GM23248 (cell line): ENCODE data around the gene SLC19A1. TPM values are rescaled to one million over a fixed set of nuclear protein-coding genes. Genes with fewer than 3 reads are reported as not detected.
A peak's percentile ranks its signal among the peaks of the same experiment; 100 is the strongest.

ENCODE experiments used
- DNase-seq: peaks from one replicate; pipeline ENCODE4 v3.0.0-alpha.2; 2015
- H2AFZ ChIP-seq: fragments of 200-600 bp; sonication (generic); 2 replicates; pipeline ENCODE4 v1.6.1; 2016; ENCODE audit warnings: antibody characterized with exemption
- H3F3A ChIP-seq: fragments of 200-600 bp; sonication (generic); 2 replicates; pipeline ENCODE4 v1.6.1; 2016; ENCODE audit warnings: mild to moderate bottlenecking, antibody characterized with exemption, mixed run types; ENCODE audit not compliant: insufficient read depth
- H3K27ac ChIP-seq: fragments of 200-600 bp; sonication (generic); 2 replicates; pipeline ENCODE4 v1.5.1; 2016; ENCODE audit warnings: mild to moderate bottlenecking
- H3K27me3 ChIP-seq: fragments of 200-600 bp; sonication (generic); replicated peaks from 2 replicates; pipeline ENCODE4 v1.6.1; 2016; ENCODE audit warnings: mild to moderate bottlenecking; ENCODE audit not compliant: insufficient read depth
- H3K36me3 ChIP-seq: fragments of 200-600 bp; sonication (generic); 2 replicates; pipeline ENCODE4 v1.6.1; 2016; ENCODE audit warnings: low read depth, mild to moderate bottlenecking
- H3K4me1 ChIP-seq: fragments of 200-600 bp; sonication (generic); 2 replicates; pipeline ENCODE4 v1.6.1; 2016; ENCODE audit warnings: mild to moderate bottlenecking; ENCODE audit not compliant: insufficient read depth
- H3K4me2 ChIP-seq: fragments of 200-600 bp; sonication (generic); one replicate; pipeline ENCODE4 v1.6.1; 2016; ENCODE audit warnings: mild to moderate bottlenecking; ENCODE audit not compliant: unreplicated experiment
- H3K4me3 ChIP-seq: fragments of 200-600 bp; sonication (generic); 2 replicates; pipeline ENCODE4 v1.5.1; 2016; ENCODE audit warnings: mild to moderate bottlenecking
- H3K79me2 ChIP-seq: fragments of 200-600 bp; sonication (generic); 2 replicates; pipeline ENCODE4 v1.6.1; 2016; ENCODE audit warnings: mild to moderate bottlenecking; ENCODE audit not compliant: insufficient read depth
- H3K9ac ChIP-seq: fragments of 200-600 bp; sonication (generic); 2 replicates; pipeline ENCODE4 v1.6.1; 2016; ENCODE audit warnings: mild to moderate bottlenecking
- H3K9me2 ChIP-seq: fragments of 200-600 bp; sonication (generic); 2 replicates; pipeline ENCODE4 v1.6.1; 2016; ENCODE audit warnings: mixed run types, mild to moderate bottlenecking, moderate library complexity; ENCODE audit not compliant: insufficient read depth
- H3K9me3 ChIP-seq: fragments of 200-600 bp; sonication (generic); one replicate; pipeline ENCODE4 v1.6.1; 2017; ENCODE audit warnings: low read depth
- H4K20me1 ChIP-seq: fragments of 200-600 bp; sonication (generic); 2 replicates; pipeline ENCODE4 v1.6.0; 2016; ENCODE audit not compliant: insufficient read depth
- EZH2 ChIP-seq: fragments of 200-600 bp; sonication (generic); IDR thresholded peaks from 2 replicates; pipeline ENCODE4 v1.6.1; 2018; ENCODE audit warnings: antibody characterized with exemption, mild to moderate bottlenecking; ENCODE audit not compliant: insufficient read depth, poor library complexity, severe bottlenecking
- EZH2phosphoT487 ChIP-seq: fragments of 200-600 bp; sonication (generic); IDR thresholded peaks from 2 replicates; pipeline ENCODE4 v1.6.1; 2018; ENCODE audit warnings: antibody characterized with exemption, moderate library complexity, mild to moderate bottlenecking, low read depth; ENCODE audit not compliant: insufficient read depth
- WGBS, 2 experiments: methylation state at CpG; one replicate each; pipeline ENCODE4 v1.1.6; 2015 to 2017; ENCODE audit warnings: low lambda C conversion rate in 2 of 2, low coverage in 1 of 2; ENCODE audit errors: missing lambda C conversion rate in 2 of 2; 5-methylcytosine and 5-hydroxymethylcytosine counted together
- in situ Hi-C: fragments of 300-500 bp; cut with MboI; formaldehyde crosslinking; loops from 2 replicates; pipeline ENCODE4 v1.15.0; 2020
- polyA plus RNA-seq: library from polyadenylated mRNA; unstranded; fragments of >200 nt; fragmentation: Nextera tagmentation; extraction: Ambion mirVana; gene quantifications from 2 replicates; pipeline ENCODE4 v1.2.1, GENCODE V29; 2016
- total RNA-seq: library from RNA; depleted of rRNA; stranded (reverse); fragments of >200 nt; shearing (Covaris generic); gene quantifications from 2 replicates; pipeline ENCODE4 v1.2.3, GENCODE V29; 2014

The SLC19A1 gene
- total and polyA plus RNA-seq, 2 experiments from 2014 or later, result 7.8 to 8.4 TPM

DNA sequence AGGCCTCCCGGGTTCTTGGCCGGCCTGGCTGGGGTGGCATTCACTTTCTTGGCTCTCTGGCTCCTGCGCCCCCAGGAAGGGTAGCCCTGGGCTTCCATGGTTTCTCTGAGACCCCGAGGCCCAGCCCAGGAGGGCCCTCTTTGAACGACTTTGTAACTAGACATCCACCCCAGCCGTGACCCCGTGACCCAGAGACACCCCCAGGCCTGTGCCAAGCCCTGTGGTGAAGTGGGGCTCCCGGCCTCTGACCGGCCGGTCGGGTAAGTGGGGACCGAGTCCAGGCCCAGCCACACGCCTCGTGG lies 73.3 kb downstream of the SLC19A1 start:
- Histone ChIP-seq H3K36me3 (no peaks in the 10 kb centered on the region), H3K9me2 (no peaks in the 10 kb centered on the region), H3K4me1 (peaks cover 24% of the 10 kb centered on the region), H4K20me1 (no peaks in the 10 kb centered on the region), H3K79me2 (no peaks in the 10 kb centered on the region), H3K27me3 (no peaks in the 10 kb centered on the region), H2AFZ (no peak overlapping the region), H3K4me2 (no peak overlapping the region), H3K9ac (no peak overlapping the region), H3K4me3 (no peak overlapping the region), H3K9me3 (no peaks in the 10 kb centered on the region), H3F3A (peaks cover 24% of the 10 kb centered on the region), H3K27ac (no peak overlapping the region)
- in situ Hi-C loops, result no loop called here
- TF ChIP-seq EZH2 (no peak), EZH2phosphoT487 (no peak)
- 91 to 94% methylated on average over 14 of the region's 14 CpGs for WGBS, 2 experiments
- DNase-seq, result no peak

DNA sequence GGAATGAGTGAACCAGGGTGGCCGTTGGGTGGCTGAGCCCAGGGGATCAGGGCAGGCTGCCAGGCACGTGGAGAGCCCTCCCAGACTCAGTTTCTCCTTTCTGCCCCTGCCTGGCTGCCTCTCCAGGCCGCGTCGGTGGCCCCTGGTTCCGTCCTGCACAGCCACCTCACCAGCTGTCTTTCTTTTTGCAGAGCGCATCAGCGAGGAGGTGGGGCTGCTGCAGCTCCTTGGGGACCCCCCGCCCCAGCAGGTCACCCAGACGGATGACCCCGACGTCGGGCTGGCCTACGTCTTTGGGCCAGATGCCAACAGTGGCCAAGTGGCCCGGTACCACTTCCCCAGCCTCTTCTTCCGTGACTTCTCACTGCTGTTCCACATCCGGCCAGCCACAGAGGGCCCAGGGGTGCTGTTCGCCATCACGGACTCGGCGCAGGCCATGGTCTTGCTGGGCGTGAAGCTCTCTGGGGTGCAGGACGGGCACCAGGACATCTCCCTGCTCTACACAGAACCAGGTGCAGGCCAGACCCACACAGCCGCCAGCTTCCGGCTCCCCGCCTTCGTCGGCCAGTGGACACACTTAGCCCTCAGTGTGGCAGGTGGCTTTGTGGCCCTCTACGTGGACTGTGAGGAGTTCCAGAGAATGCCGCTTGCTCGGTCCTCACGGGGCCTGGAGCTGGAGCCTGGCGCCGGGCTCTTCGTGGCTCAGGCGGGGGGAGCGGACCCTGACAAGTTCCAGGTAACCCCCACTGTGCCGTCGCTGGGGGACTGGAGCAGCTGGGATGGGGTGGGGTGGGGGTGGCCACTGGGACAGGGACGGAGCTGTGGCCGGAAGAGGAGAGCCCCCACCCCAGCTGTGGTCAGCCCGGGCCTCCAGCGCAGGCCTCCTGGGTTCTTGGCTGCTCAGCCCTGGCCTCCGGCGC lies 73.9 kb downstream of the SLC19A1 start:
- no peak overlapping the region for H3K27ac ChIP-seq
- H3K4me3 ChIP-seq, result no peak overlapping the region
- WGBS, 2 experiments, result 94 to 95% methylated on average over 40 to 45 of the region's 45 CpGs
- peaks cover 24% of the 10 kb centered on the region for H3F3A ChIP-seq
- H3K27me3 ChIP-seq, result no peaks in the 10 kb centered on the region
- no peaks in the 10 kb centered on the region for H3K9me3 ChIP-seq
- in situ Hi-C loops, result no loop called here
- no peaks in the 10 kb centered on the region for H4K20me1 ChIP-seq
- peaks cover 24% of the 10 kb centered on the region for H3K4me1 ChIP-seq
- H2AFZ ChIP-seq, result no peak overlapping the region
- no peak overlapping the region for H3K9ac ChIP-seq
- no peaks in the 10 kb centered on the region for H3K9me2 ChIP-seq
- TF ChIP-seq EZH2phosphoT487 (no peak), EZH2 (no peak)
- no peak for DNase-seq
- H3K79me2 ChIP-seq, result no peaks in the 10 kb centered on the region
- H3K36me3 ChIP-seq, result no peaks in the 10 kb centered on the region
- H3K4me2 ChIP-seq, result no peak overlapping the region

DNA sequence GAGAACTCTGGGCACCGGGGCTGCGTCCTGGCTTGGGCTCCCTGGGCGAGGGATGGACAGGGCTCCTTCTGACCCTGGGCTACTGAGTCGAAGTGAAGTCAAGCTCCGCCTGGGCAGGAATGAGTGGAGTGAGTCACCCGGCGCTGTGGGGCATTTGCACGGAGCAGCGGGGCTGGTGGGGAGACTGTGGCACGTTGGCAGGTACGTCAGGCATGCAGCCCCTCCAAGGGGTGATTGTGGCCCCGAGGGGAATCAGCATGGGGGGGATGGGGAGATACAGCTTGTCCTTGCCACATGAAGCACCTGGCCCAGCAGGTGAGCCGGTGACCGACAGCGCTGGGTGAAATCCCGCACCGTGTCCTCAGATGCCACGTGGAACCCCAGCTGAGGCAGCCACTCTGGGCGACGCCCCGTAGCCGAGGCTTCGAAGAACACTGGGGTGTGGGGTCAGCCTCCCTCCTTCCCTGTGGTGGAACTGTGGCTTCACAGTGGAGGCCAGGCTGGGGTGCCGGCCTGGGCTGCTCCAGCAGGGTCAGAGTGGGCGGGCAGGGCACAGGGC lies 74.9 kb downstream of the SLC19A1 start:
- in situ Hi-C loops, result no loop called here
- Histone ChIP-seq H3K4me1 (peaks cover 24% of the 10 kb centered on the region), H2AFZ (no peak overlapping the region), H3K27me3 (no peaks in the 10 kb centered on the region), H3K9me2 (no peaks in the 10 kb centered on the region), H3K79me2 (no peaks in the 10 kb centered on the region), H3K27ac (no peak overlapping the region), H3K36me3 (no peaks in the 10 kb centered on the region), H3K9ac (no peak overlapping the region), H3K4me3 (no peak overlapping the region), H4K20me1 (no peaks in the 10 kb centered on the region), H3F3A (peaks cover 24% of the 10 kb centered on the region), H3K4me2 (no peak overlapping the region), H3K9me3 (no peaks in the 10 kb centered on the region)
- TF ChIP-seq EZH2 (no peak), EZH2phosphoT487 (no peak)
- WGBS, 2 experiments, result 85 to 91% methylated on average over 22 to 24 of the region's 25 CpGs
- peak; percentile 12 for DNase-seq

DNA sequence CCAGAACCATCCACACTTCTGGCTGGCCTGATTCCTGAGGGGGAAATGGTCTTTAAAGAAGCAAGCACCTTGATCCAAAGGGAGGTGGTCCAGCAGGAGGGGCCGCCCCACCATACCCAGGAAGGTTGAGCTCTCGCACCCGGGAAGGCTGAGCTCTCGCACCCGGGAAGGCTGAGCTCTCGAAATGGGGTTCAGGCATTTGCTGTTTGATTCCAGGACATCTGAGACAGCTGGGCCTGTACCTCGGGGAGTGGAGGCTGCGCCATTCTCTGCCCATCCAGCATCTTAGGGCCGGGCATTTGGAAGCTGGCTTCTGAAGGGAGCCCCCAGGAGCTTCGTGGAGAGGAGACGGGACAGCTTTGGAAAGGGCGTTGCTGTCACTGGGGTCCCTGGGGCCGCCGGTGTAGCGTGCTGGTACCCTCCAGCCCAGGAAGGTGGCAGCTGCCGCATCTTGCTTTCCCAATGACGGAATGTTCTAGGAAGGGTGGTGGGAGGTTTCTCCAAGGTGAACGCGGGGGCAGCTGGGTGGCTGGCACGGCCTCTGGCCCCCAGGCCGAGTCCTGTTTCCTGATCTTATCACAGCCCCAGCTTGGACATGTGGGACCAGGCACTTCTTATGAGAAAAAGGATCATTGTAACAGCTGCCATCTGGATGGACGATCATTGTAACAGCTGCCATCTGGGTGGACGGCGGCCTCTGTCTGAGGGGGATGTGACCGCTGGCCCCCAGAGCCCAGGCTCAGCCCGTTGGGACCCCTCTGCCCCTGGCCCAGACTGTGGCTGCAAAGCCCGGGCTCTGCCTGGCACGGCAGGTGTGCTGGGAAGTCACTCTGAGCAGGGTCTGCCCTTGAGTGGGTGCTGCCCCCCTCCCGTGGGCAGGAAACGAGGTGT lies 75.7 kb downstream of the SLC19A1 start:
- in situ Hi-C loops, result no loop called here
- no peaks in the 10 kb centered on the region for H3K9me3 ChIP-seq
- H3K4me3 ChIP-seq, result no peak overlapping the region
- no peak overlapping the region for H3K4me2 ChIP-seq
- H3K79me2 ChIP-seq, result no peaks in the 10 kb centered on the region
- H3K9ac ChIP-seq, result no peak overlapping the region
- no peaks in the 10 kb centered on the region for H3K27me3 ChIP-seq
- DNase-seq, result no peak
- H4K20me1 ChIP-seq, result no peaks in the 10 kb centered on the region
- no peaks in the 10 kb centered on the region for H3K36me3 ChIP-seq
- H3K4me1 ChIP-seq, result peaks cover 20% of the 10 kb centered on the region
- TF ChIP-seq EZH2 (no peak), EZH2phosphoT487 (no peak)
- 86 to 87% methylated on average over 29 to 30 of the region's 30 CpGs for WGBS, 2 experiments
- H2AFZ ChIP-seq, result no peak overlapping the region
- peaks cover 20% of the 10 kb centered on the region for H3F3A ChIP-seq
- no peaks in the 10 kb centered on the region for H3K9me2 ChIP-seq
- no peak overlapping the region for H3K27ac ChIP-seq
